GM18858 (cell line): Measurements from ENCODE around the gene HDAC7.
A peak's percentile ranks its signal among the peaks of the same experiment; 100 is the strongest.
"Not testable (repeated sequence)": the region's sequence is repeated elsewhere in the genome, so short reads cannot be mapped to it uniquely, and the experiment has no call there.

Experiments used
- ATAC-seq: cut with Tn5 transposase; IDR thresholded peaks from one replicate; pipeline ENCODE4 v1.9.1; 2021; ENCODE audit not compliant: unreplicated experiment

HDAC7 gene

GRCh38 chr12:47815447-47815846, 4.3 kb downstream of the HDAC7 start:
- not testable (repeated sequence) for ATAC-seq

- no peak for ATAC-seq
These were observed 5.0 kb downstream of the HDAC7 start for GRCh38 chr12:47814539-47815170.

- ATAC-seq: peak; percentile 30
These were observed 6.0 kb downstream of the HDAC7 start for GRCh38 chr12:47813511-47814196.

- peak; percentile 48 for ATAC-seq
These were observed 6.7 kb downstream of the HDAC7 start for GRCh38 chr12:47812797-47813510.

GRCh38 chr12:47811581-47812484, 7.9 kb downstream of the HDAC7 start:
- ATAC-seq: no peak

GRCh38 chr12:47811072-47811396, 8.7 kb downstream of the HDAC7 start:
- ATAC-seq: no peak

GRCh38 chr12:47809518-47809917, 10.2 kb downstream of the HDAC7 start:
- not testable (repeated sequence) for ATAC-seq

- ATAC-seq: no peak
These were observed 10.9 kb downstream of the HDAC7 start for GRCh38 chr12:47808574-47809365.

- no peak for ATAC-seq
These were observed 11.7 kb downstream of the HDAC7 start for GRCh38 chr12:47808050-47808449.

GRCh38 chr12:47807338-47807737, 12.4 kb downstream of the HDAC7 start:
- ATAC-seq: no peak

- ATAC-seq: no peak
These were observed 14.3 kb downstream of the HDAC7 start for GRCh38 chr12:47805417-47805816.

- no peak for ATAC-seq
These were observed 15.5 kb downstream of the HDAC7 start for GRCh38 chr12:47804171-47804570.

GRCh38 chr12:47803191-47803875, 16.4 kb downstream of the HDAC7 start:
- no peak for ATAC-seq

- ATAC-seq: no peak
These were observed 17.4 kb downstream of the HDAC7 start for GRCh38 chr12:47802312-47802711.

GRCh38 chr12:47801904-47802246, 17.8 kb downstream of the HDAC7 start:
- no peak for ATAC-seq

GRCh38 chr12:47801170-47801903, 18.4 kb downstream of the HDAC7 start:
- no peak for ATAC-seq

GRCh38 chr12:47800582-47800981, 19.1 kb downstream of the HDAC7 start:
- no peak for ATAC-seq

- ATAC-seq: no peak
These were observed 20.2 kb downstream of the HDAC7 start for GRCh38 chr12:47799357-47799955.

- ATAC-seq: no peak
These were observed 21.2 kb downstream of the HDAC7 start for GRCh38 chr12:47798382-47798948.
